HepG2 (cell line): Measurements from ENCODE around the gene HSD17B2. TPM values are rescaled to one million over a fixed set of nuclear protein-coding genes. Genes with fewer than 3 reads are reported as not detected.

Source experiments
- ELF3 ChIP-seq: IDR thresholded peaks from 2 replicates; pipeline ENCODE4 v1.6.1; 2016; ENCODE audit warnings: missing genetic modification reagents, missing compliant biosample characterization
- EP300 ChIP-seq, 3 experiments: sonication (generic) in 1 of 3; formaldehyde crosslinking in 1 of 3; IDR thresholded peaks; 2 replicates each; pipeline versions ENCODE4 v1.5.1 to v1.6.1; 2011 to 2020; ENCODE audit warnings: low read depth in 2 of 3, low read length in 2 of 3, borderline replicate concordance in 1 of 3, improper control_type of control experiment in 1 of 3, mild to moderate bottlenecking in 1 of 3, missing genetic modification reagents in 1 of 3, moderate library complexity in 1 of 3
- HOXA7 ChIP-seq: sonication (generic); formaldehyde crosslinking; IDR thresholded peaks from 2 replicates; pipeline ENCODE4 v1.8.1; 2022; ENCODE audit warnings: mild to moderate bottlenecking, missing genetic modification reagents, moderate library complexity
- KMT2A ChIP-seq: sonication (generic); formaldehyde crosslinking; IDR thresholded peaks from 2 replicates; pipeline ENCODE4 v1.4.0; 2020; ENCODE audit warnings: missing genetic modification reagents
- RXRB ChIP-seq: IDR thresholded peaks from 2 replicates; pipeline ENCODE4 v1.6.1; 2016; ENCODE audit warnings: borderline replicate concordance, missing genetic modification reagents, missing compliant biosample characterization
- SAP130 ChIP-seq: IDR thresholded peaks from 2 replicates; pipeline ENCODE4 v1.6.1; 2016; ENCODE audit warnings: low read depth
- SMAD3 ChIP-seq: sonication (generic); formaldehyde crosslinking; IDR thresholded peaks from 2 replicates; pipeline ENCODE4 v1.4.0; 2020; ENCODE audit warnings: missing genetic modification reagents
- SP4 ChIP-seq: sonication (generic); formaldehyde crosslinking; IDR thresholded peaks from 2 replicates; pipeline ENCODE4 v1.8.1; 2023; ENCODE audit warnings: mild to moderate bottlenecking, missing genetic modification reagents
- SRY ChIP-seq: sonication (generic); formaldehyde crosslinking; IDR thresholded peaks from 2 replicates; pipeline ENCODE4 v1.8.0; 2022; ENCODE audit warnings: mild to moderate bottlenecking, missing genetic modification reagents
- TGIF2 ChIP-seq: IDR thresholded peaks from 2 replicates; pipeline ENCODE4 v1.6.1; 2016; ENCODE audit warnings: control low read depth, missing compliant biosample characterization
- ZNF263 ChIP-seq: sonication (generic); formaldehyde crosslinking; IDR thresholded peaks from 2 replicates; pipeline ENCODE4 v1.4.0; 2020; ENCODE audit warnings: missing genetic modification reagents
- ZNF383 ChIP-seq: sonication (generic); formaldehyde crosslinking; IDR thresholded peaks from 2 replicates; pipeline ENCODE4 v1.4.0; 2020; ENCODE audit warnings: missing genetic modification reagents, mild to moderate bottlenecking, borderline replicate concordance
- ZNF644 ChIP-seq: IDR thresholded peaks from 2 replicates; pipeline ENCODE4 v1.6.1; 2016; ENCODE audit warnings: low read depth
- ZSCAN21 ChIP-seq: sonication (generic); formaldehyde crosslinking; IDR thresholded peaks from 2 replicates; pipeline ENCODE4 v1.8.0; 2022; ENCODE audit warnings: mild to moderate bottlenecking, missing genetic modification reagents, moderate library complexity, borderline replicate concordance
- polyA plus RNA-seq, 8 experiments: library from polyadenylated mRNA; depleted of rRNA in 3 of 8; stranded (reverse) in 7 of 8; unstranded in 1 of 8; fragments of >200 nt; fragmentation: Illumina TruSeq in 4 of 8; extraction: Trizol in 4 of 8; gene quantifications; 2 replicates each; pipeline versions ENCODE4 v1.2.1 to v1.2.3, GENCODE V29; 2011 to 2016; ENCODE audit warnings: low read depth in 4 of 8, missing spikeins in 1 of 8, mixed read lengths in 1 of 8; ENCODE audit not compliant: insufficient read depth in 1 of 8
- total RNA-seq, 5 experiments: library from RNA; depleted of rRNA; stranded (reverse); fragments of >200 nt; fragmentation: Illumina TruSeq; extraction: Trizol; gene quantifications; 2 replicates each; pipeline ENCODE4 v1.2.3, GENCODE V29; 2016; ENCODE audit warnings: low read depth in 1 of 5
- TF ChIP-seq, protein P1 (sequence below), 2 experiments: fragments of 450-650 bp in 1 of 2; sonication (generic) in 1 of 2; formaldehyde crosslinking in 1 of 2; IDR thresholded peaks; 2 replicates each; pipeline versions ENCODE4 v1.6.1 to v1.8.0; 2016 to 2022; ENCODE audit warnings: antibody characterized with exemption in 1 of 2, mild to moderate bottlenecking in 1 of 2, missing genetic modification reagents in 1 of 2
- TF ChIP-seq, protein P2 (sequence below): sonication (generic); formaldehyde crosslinking; IDR thresholded peaks from 2 replicates; pipeline ENCODE4 v1.8.0; 2022; ENCODE audit warnings: missing genetic modification reagents, mild to moderate bottlenecking, inconsistent platforms, borderline replicate concordance
- TF ChIP-seq, protein P3 (sequence below): sonication (generic); formaldehyde crosslinking; IDR thresholded peaks from 2 replicates; pipeline ENCODE4 v1.5.1; 2020; ENCODE audit warnings: mild to moderate bottlenecking, moderate library complexity, missing genetic modification reagents

HSD17B2 gene
- total and polyA plus RNA-seq, 2 of the 13 experiments (the other 11 are each of a cell fraction or from before 2014, with no cell fraction given) = 26.3 to 69.3 TPM

DNA sequence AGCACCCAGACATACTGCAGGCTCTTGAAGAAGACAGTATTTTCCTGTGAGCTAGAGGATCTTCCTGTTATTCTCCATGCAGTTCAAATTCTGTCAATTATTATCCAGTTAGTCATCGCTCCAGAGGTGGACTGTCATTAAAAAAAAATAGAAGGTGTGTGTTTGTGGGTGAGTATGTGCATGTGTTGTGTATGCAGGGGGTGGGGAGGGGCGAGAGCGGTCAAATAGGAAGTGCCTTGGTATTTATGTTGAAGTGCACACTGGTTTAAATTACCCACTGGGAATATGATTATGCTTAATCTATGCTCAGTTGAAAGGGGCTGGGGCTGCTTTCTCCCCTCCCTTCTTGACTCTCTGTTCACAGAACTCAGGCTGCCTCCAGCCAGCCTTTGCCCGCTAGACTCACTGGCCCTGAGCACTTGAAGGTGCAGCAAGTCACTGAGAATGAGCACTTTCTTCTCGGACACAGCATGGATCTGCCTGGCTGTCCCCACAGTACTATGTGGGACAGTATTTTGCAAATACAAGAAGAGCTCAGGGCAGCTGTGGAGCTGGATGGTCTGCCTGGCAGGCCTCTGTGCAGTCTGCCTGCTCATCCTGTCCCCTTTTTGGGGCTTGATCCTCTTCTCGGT is at the start of gene HSD17B2 (continued):
- TF ChIP-seq ZSCAN21 (CRISPR knock-in tag) (0 out of 2 replicates have a peak, but pooled peaks have one; percentile 23), ZNF383 (no peak), EP300 (IDR thresholded peaks at IDR 0.05; ENCODE audit: low read depth in 2 of 2, low read length in 2 of 2) (peak in 1 of 2 experiments; percentile 81; a peak in 2 of 4 replicates), EP300 (CRISPR knock-in tag; IDR thresholded peaks at IDR 0.05; ENCODE audit: borderline replicate concordance) (no peak), RXRB (CRISPR knock-in tag) (peak; percentile 76), ELF3 (CRISPR knock-in tag) (peak; percentile 88), ZNF644 (CRISPR knock-in tag) (peak; percentile 34; the same call in 1 of the 2 replicates), HOXA7 (CRISPR knock-in tag) (0 out of 2 replicates have a peak, but pooled peaks have one; percentile 73), SMAD3 (CRISPR knock-in tag) (no peak; the same call in 1 of the 2 replicates), SAP130 (CRISPR knock-in tag) (peak; percentile 95), ZNF263 (CRISPR knock-in tag) (0 out of 2 replicates have a peak, but pooled peaks have one; percentile 47), KMT2A (CRISPR knock-in tag) (peak; percentile 75; the same call in 1 of the 2 replicates), TGIF2 (CRISPR knock-in tag) (peak; percentile 64), SRY (CRISPR knock-in tag) (peak; percentile 69; the same call in 1 of the 2 replicates), SP4 (CRISPR knock-in tag) (peak; percentile 45; the same call in 1 of the 2 replicates)
- TF ChIP-seq, protein P1, sequence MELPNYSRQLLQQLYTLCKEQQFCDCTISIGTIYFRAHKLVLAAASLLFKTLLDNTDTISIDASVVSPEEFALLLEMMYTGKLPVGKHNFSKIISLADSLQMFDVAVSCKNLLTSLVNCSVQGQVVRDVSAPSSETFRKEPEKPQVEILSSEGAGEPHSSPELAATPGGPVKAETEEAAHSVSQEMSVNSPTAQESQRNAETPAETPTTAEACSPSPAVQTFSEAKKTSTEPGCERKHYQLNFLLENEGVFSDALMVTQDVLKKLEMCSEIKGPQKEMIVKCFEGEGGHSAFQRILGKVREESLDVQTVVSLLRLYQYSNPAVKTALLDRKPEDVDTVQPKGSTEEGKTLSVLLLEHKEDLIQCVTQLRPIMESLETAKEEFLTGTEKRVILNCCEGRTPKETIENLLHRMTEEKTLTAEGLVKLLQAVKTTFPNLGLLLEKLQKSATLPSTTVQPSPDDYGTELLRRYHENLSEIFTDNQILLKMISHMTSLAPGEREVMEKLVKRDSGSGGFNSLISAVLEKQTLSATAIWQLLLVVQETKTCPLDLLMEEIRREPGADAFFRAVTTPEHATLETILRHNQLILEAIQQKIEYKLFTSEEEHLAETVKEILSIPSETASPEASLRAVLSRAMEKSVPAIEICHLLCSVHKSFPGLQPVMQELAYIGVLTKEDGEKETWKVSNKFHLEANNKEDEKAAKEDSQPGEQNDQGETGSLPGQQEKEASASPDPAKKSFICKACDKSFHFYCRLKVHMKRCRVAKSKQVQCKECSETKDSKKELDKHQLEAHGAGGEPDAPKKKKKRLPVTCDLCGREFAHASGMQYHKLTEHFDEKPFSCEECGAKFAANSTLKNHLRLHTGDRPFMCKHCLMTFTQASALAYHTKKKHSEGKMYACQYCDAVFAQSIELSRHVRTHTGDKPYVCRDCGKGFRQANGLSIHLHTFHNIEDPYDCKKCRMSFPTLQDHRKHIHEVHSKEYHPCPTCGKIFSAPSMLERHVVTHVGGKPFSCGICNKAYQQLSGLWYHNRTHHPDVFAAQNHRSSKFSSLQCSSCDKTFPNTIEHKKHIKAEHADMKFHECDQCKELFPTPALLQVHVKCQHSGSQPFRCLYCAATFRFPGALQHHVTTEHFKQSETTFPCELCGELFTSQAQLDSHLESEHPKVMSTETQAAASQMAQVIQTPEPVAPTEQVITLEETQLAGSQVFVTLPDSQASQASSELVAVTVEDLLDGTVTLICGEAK (IDR thresholded peaks at IDR 0.05) = no peak
- TF ChIP-seq, protein P1 (CRISPR knock-in tag; IDR thresholded peaks at IDR 0.05) = peak; percentile 27; the same call in 1 of the 2 replicates
- TF ChIP-seq, protein P2, sequence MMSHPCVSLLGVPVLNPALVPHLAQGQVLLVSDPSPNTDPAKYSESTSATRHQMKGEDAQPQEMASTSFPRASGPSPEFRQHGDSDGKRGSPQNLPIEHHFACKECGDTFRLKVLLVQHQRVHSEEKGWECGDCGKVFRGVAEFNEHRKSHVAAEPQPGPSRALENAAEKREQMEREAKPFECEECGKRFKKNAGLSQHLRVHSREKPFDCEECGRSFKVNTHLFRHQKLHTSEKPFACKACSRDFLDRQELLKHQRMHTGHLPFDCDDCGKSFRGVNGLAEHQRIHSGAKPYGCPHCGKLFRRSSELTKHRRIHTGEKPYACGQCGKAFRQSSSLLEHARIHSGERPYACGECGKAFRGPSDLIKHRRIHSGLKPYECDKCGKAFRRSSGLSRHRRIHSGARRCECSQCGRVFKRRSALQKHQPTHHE = no peak
- TF ChIP-seq, protein P3, sequence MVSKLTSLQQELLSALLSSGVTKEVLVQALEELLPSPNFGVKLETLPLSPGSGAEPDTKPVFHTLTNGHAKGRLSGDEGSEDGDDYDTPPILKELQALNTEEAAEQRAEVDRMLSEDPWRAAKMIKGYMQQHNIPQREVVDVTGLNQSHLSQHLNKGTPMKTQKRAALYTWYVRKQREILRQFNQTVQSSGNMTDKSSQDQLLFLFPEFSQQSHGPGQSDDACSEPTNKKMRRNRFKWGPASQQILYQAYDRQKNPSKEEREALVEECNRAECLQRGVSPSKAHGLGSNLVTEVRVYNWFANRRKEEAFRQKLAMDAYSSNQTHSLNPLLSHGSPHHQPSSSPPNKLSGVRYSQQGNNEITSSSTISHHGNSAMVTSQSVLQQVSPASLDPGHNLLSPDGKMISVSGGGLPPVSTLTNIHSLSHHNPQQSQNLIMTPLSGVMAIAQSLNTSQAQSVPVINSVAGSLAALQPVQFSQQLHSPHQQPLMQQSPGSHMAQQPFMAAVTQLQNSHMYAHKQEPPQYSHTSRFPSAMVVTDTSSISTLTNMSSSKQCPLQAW (CRISPR knock-in tag) = peak; percentile 99
